Measurements from ENCODE around the gene YIPF1. TPM values are rescaled to one million over a fixed set of nuclear protein-coding genes. Genes with fewer than 3 reads are reported as not detected.
A peak's percentile ranks its signal among the peaks of the same experiment; 100 is the strongest.

The YIPF1 gene
- total and polyA plus RNA-seq, 10 of the 15 experiments (the other 5 are each of a cell fraction or from before 2014, with no cell fraction given): 13.0 to 36.0 (median 20.3) TPM

- TF ChIP-seq E2F4 (IDR thresholded peaks at IDR 0.05; ENCODE audit: low read depth, low read length) (no peak), HDGF (IDR thresholded peaks at IDR 0.05) (no peak), POU2F2 (IDR thresholded peaks at IDR 0.05; ENCODE audit: borderline replicate concordance, low read depth, low read length) (no peak), MEF2B (IDR thresholded peaks at IDR 0.05; ENCODE audit: partially characterized antibody, poor library complexity, severe bottlenecking) (no peak), SIX5 (IDR thresholded peaks at IDR 0.05; ENCODE audit: low read depth, low read length, severe bottlenecking) (no peak)
These were observed 46.8 kb upstream of the YIPF1 start (continued) for GRCh38 chr1:53936430-53936829.

- Histone ChIP-seq H2AFZ (ENCODE audit: control insufficient read depth, low read depth, low read length) (no peak overlapping the region), H3K4me3 (no peak overlapping the region), H3K9ac (ENCODE audit: control insufficient read depth, insufficient read depth, low read length) (no peak overlapping the region), H3K27me3 (replicated peaks in 1 of 2; ENCODE audit: control insufficient read depth in 2 of 2, insufficient read depth in 2 of 2, low read length in 1 of 2) (no peaks in the 10 kb centered on the region), H3K79me2 (ENCODE audit: control insufficient read depth, insufficient read depth, low read length) (no peaks in the 10 kb centered on the region), H4K20me1 (ENCODE audit: control insufficient read depth, insufficient read depth) (no peaks in the 10 kb centered on the region), H3K36me3 (ENCODE audit: control insufficient read depth in 2 of 2, insufficient read depth in 2 of 2, low read length in 1 of 2) (peaks cover 0 to 13% of the 10 kb centered on the region in 2 experiments; a peak in 1 of 4 replicates), H3K4me1 (ENCODE audit: control insufficient read depth, insufficient read depth, low read length) (no peaks in the 10 kb centered on the region), H3K4me2 (ENCODE audit: control insufficient read depth, insufficient read depth) (no peak overlapping the region), H3K27ac (ENCODE audit: control insufficient read depth, insufficient read depth) (no peak overlapping the region), H3K9me3 (replicated peaks; ENCODE audit: control insufficient read depth, insufficient read depth, low read length) (peaks cover 12% of the 10 kb centered on the region)
- no peak for DNase-seq (ENCODE audit: low read depth, low spot score)
- ChIA-PET RAD21 (ENCODE audit: unreplicated experiment) (interaction anchor here (0.7 to 1.0 kb wide), 3 partner anchors 10 to 14 kb away, joined by 4 to 7 read pairs (median 5); partner anchors contain the start of genes IFT25 and LRRC42), CTCF (interaction anchor here (1.1 to 2.6 kb wide), 6 partner anchors 9 to 75 kb away, joined by 3 to 9 read pairs (median 5); partner anchors contain the start of gene IFT25), POLR2A (interaction anchor here (0.9 to 1.3 kb wide), 3 partner anchors 10 to 13 kb away, joined by 3 to 7 read pairs (median 5); no protein-coding TSS in a partner anchor), SMC1A (ENCODE audit: uncharacterized antibody, unreplicated experiment) (interaction anchor here (0.7 to 3.1 kb wide), 5 partner anchors 10 to 14 kb away, joined by 3 to 14 read pairs (median 5); partner anchors contain the start of gene IFT25)
- 96% methylated on average over 1 of the region's 1 CpG for WGBS (ENCODE audit: insufficient coverage, insufficient replicate concordance, low lambda C conversion rate, missing lambda C conversion rate)
- no TSS peak for BruUV-seq (replicated peaks)
- intact Hi-C loops (cut with micrococcal nuclease; ENCODE audit: unreplicated experiment) (no loop called here), in situ Hi-C loops (cut with MboI) (no loop called here)
- TF ChIP-seq ELK1 (IDR thresholded peaks at IDR 0.05; ENCODE audit: low read depth, low read length): no peak
- peak; percentile 95 for TF ChIP-seq CBX5 (IDR thresholded peaks at IDR 0.05; ENCODE audit: low read depth)
- TF ChIP-seq MEF2B (IDR thresholded peaks at IDR 0.05; ENCODE audit: partially characterized antibody, poor library complexity, severe bottlenecking): no peak
- 0 out of 2 replicates have a peak, but pooled peaks have one; percentile 21 for TF ChIP-seq NBN (IDR thresholded peaks at IDR 0.05)
- FAIRE-seq: no peak
- ATAC-seq: no peak
These were observed 44.7 kb upstream of the YIPF1 start for GRCh38 chr1:53934170-53934765.
